Endothelial cell of umbilical vein (primary cell): ENCODE measurements around the gene AADAT. TPM values are rescaled to one million over a fixed set of nuclear protein-coding genes. Genes with fewer than 3 reads are reported as not detected.

Experiments used
- BruUV-seq: library from RNA; stranded (reverse); fragments of 400-500 nt; replicated peaks from 2 replicates; lab custom pipeline; 2021; lab: Mats Ljungman, UMichigan
- CTCF ChIA-PET: fragments of 300-600, 350-600 bp; sonication (Branson Sonifier 250); formaldehyde crosslinking; loops from one replicate; lab custom pipeline; 2021; ENCODE audit warnings: antibody characterized with exemption, inconsistent platforms; lab: Charles Lee
- POLR2A ChIA-PET: fragments of 300-600, 350-600 bp; sonication (Branson Sonifier 250); formaldehyde crosslinking; loops from one replicate; lab custom pipeline; 2021; ENCODE audit warnings: antibody characterized with exemption, inconsistent platforms; lab: Charles Lee
- DNase-seq: peaks from one replicate; pipeline ENCODE4 v3.0.0-alpha.2; 2011; ENCODE audit warnings: low read depth, low spot score
- FAIRE-seq: peaks from 2 replicates; lab custom pipeline; 2011; peaks lifted over from hg19 to GRCh38; lab: Jason Lieb, UNC
- H2AFZ ChIP-seq: 2 replicates; pipeline ENCODE4 v1.6.0; 2012; ENCODE audit warnings: low read depth, low read length, control low read depth, inconsistent platforms
- H3K27ac ChIP-seq: 2 replicates; pipeline ENCODE4 v1.5.1; 2011; ENCODE audit warnings: low read depth, mild to moderate bottlenecking, control low read depth, low read length, moderate library complexity; ENCODE audit not compliant: insufficient read depth
- H3K27me3 ChIP-seq, 2 experiments: 2 replicates each; pipeline versions ENCODE4 v1.6.0 to v1.6.1; 2011; ENCODE audit warnings: low read length in 2 of 2, mixed read lengths in 1 of 2; ENCODE audit not compliant: control insufficient read depth in 2 of 2, insufficient read depth in 2 of 2
- H3K36me3 ChIP-seq, 2 experiments: 2 replicates in 1 of 2; 3 replicates in 1 of 2; pipeline ENCODE4 v1.5.1; 2011; ENCODE audit warnings: low read length in 2 of 2, mild to moderate bottlenecking in 1 of 2, moderate library complexity in 1 of 2; ENCODE audit not compliant: control insufficient read depth in 2 of 2, insufficient read depth in 2 of 2; ENCODE audit errors: extremely low read depth in 1 of 2
- H3K4me1 ChIP-seq: 3 replicates; pipeline ENCODE4 v1.5.1; 2011; ENCODE audit warnings: mild to moderate bottlenecking, low read length; ENCODE audit not compliant: control insufficient read depth, insufficient read depth; ENCODE audit errors: extremely low read depth
- H3K4me2 ChIP-seq: 2 replicates; pipeline ENCODE4 v1.6.1; 2011; ENCODE audit warnings: low read length, control low read depth, mixed read lengths; ENCODE audit not compliant: insufficient read depth
- H3K4me3 ChIP-seq, 3 experiments: fragments of 200-600 bp in 1 of 3; sonication (generic), shearing (Covaris generic) in 1 of 3; replicated peaks in 1 of 3; 2 replicates each; pipeline ENCODE4 v1.5.1; 2011 to 2016; ENCODE audit warnings: control low read depth in 3 of 3, low read length in 3 of 3, mild to moderate bottlenecking in 2 of 3, inconsistent platforms in 1 of 3, low read depth in 1 of 3, moderate library complexity in 1 of 3; ENCODE audit not compliant: insufficient read depth in 1 of 3
- H3K79me2 ChIP-seq: 2 replicates; pipeline ENCODE4 v1.6.0; 2012; ENCODE audit warnings: low read length, inconsistent platforms; ENCODE audit not compliant: control insufficient read depth, insufficient read depth
- H3K9ac ChIP-seq: replicated peaks from 2 replicates; pipeline ENCODE3; 2011; ENCODE audit warnings: low read length, control low read depth; ENCODE audit not compliant: insufficient read depth; ENCODE audit errors: extremely low read depth
- H3K9me1 ChIP-seq: replicated peaks from 3 replicates; pipeline ENCODE4 v1.6.0; 2011; ENCODE audit warnings: mild to moderate bottlenecking, low read length; ENCODE audit not compliant: control insufficient read depth, insufficient read depth; ENCODE audit errors: extremely low read depth
- H3K9me3 ChIP-seq: replicated peaks from 2 replicates; pipeline ENCODE4 v1.5.1; 2012; ENCODE audit warnings: low read length, inconsistent platforms; ENCODE audit not compliant: control insufficient read depth, insufficient read depth
- H4K20me1 ChIP-seq: replicated peaks from 2 replicates; pipeline ENCODE3; 2011; ENCODE audit warnings: mild to moderate bottlenecking, low read length; ENCODE audit not compliant: control insufficient read depth, insufficient read depth; ENCODE audit errors: extremely low read depth
- CTCF ChIP-seq, 2 donors: IDR thresholded peaks; 1 replicate in 1 of 2; 2 replicates in 1 of 2; pipeline ENCODE4 v1.5.1; 2011; ENCODE audit warnings: low read length in 2 of 2, mild to moderate bottlenecking in 2 of 2, moderate library complexity in 2 of 2, control low read depth in 1 of 2, inconsistent platforms in 1 of 2, low read depth in 1 of 2; ENCODE audit not compliant: insufficient read depth in 1 of 2; ENCODE audit errors: extremely low read depth in 1 of 2
- EZH2 ChIP-seq: IDR thresholded peaks from 2 replicates; pipeline ENCODE4 v1.6.1; 2012; ENCODE audit warnings: borderline replicate concordance, low read depth, mild to moderate bottlenecking, moderate library complexity, low read length, inconsistent platforms; ENCODE audit not compliant: severe bottlenecking
- FOS ChIP-seq: IDR thresholded peaks from 2 replicates; pipeline ENCODE4 v1.6.1; 2011; ENCODE audit warnings: mild to moderate bottlenecking, low read length, moderate library complexity, borderline replicate concordance; ENCODE audit not compliant: insufficient read depth
- GATA2 ChIP-seq: IDR thresholded peaks from 2 replicates; pipeline ENCODE4 v1.7.0; 2011; ENCODE audit warnings: low read depth, mild to moderate bottlenecking, moderate library complexity, mixed read lengths, low read length; ENCODE audit not compliant: insufficient read length, insufficient read depth
- JUN ChIP-seq: IDR thresholded peaks from 2 replicates; pipeline ENCODE4 v1.6.1; 2011; ENCODE audit warnings: borderline replicate concordance, low read depth; ENCODE audit not compliant: insufficient read length, insufficient read depth
- MAX ChIP-seq: IDR thresholded peaks from 2 replicates; pipeline ENCODE4 v1.6.1; 2011; ENCODE audit not compliant: insufficient read depth, insufficient read length
- MYC ChIP-seq: IDR thresholded peaks from one replicate; pipeline ENCODE4 v1.6.1; 2011; ENCODE audit warnings: mild to moderate bottlenecking, low read depth, low read length
- POLR2A ChIP-seq: IDR thresholded peaks from 2 replicates; pipeline ENCODE4 v1.6.1; 2012; ENCODE audit warnings: low read depth, mild to moderate bottlenecking, control low read depth, low read length
- POLR2AphosphoS5 ChIP-seq: IDR thresholded peaks from 2 replicates; pipeline ENCODE4 v1.6.1; 2012; ENCODE audit warnings: low read depth, mild to moderate bottlenecking, control low read depth, low read length, moderate library complexity; ENCODE audit not compliant: insufficient read depth
- dilution Hi-C: fragments of 300-500 bp; cut with MboI; formaldehyde crosslinking; loops from one replicate; pipeline ENCODE4 v1.15.0; 2019; ENCODE audit warnings: low sequenced_read_pairs; ENCODE audit not compliant: extremely low pct_ligation_motif_present
- intact Hi-C: fragments of 100-400 bp; cut with micrococcal nuclease; formaldehyde crosslinking; loops from one replicate; pipeline ENCODE4 v1.10.0; 2022
- polyA plus RNA-seq, 4 experiments: library from polyadenylated mRNA; depleted of rRNA in 3 of 4; stranded (reverse) in 3 of 4; unstranded in 1 of 4; fragments of >200 nt; gene quantifications; 2 replicates each; pipeline versions ENCODE4 v1.2.1 to v1.2.3, GENCODE V29; 2011 to 2012; ENCODE audit warnings: missing spikeins in 1 of 4
- total RNA-seq: library from RNA; stranded (reverse); gene quantifications from 2 replicates; pipeline ENCODE4 v1.2.3, GENCODE V29; 2021

The AADAT gene
- total and polyA plus RNA-seq, 2 donors (not counting 3 experiments of a cell fraction or from before 2014, with no cell fraction given) = 1.8 to 2.5 TPM

GRCh38 chr4:170017252-170017651 lies 72.5 kb downstream of the AADAT start:
- Histone ChIP-seq H3K4me3 (no peak overlapping the region), H3K4me1 (no peaks in the 10 kb centered on the region), H3K4me2 (no peak overlapping the region), H2AFZ (no peak overlapping the region), H3K27me3 (no peaks in the 10 kb centered on the region), H3K27ac (no peak overlapping the region), H3K9ac (no peak overlapping the region), H3K9me1 (no peaks in the 10 kb centered on the region), H3K36me3 (no peaks in the 10 kb centered on the region), H3K9me3 (no peaks in the 10 kb centered on the region), H4K20me1 (no peaks in the 10 kb centered on the region), H3K79me2 (no peaks in the 10 kb centered on the region)
- dilution Hi-C loops = no loop called here
- ChIA-PET POLR2A (no interaction called here), CTCF (no interaction called here)
- FAIRE-seq (no peak), DNase-seq (no peak)
- intact Hi-C loops = no loop called here
- TF ChIP-seq POLR2AphosphoS5 (no peak), EZH2 (no peak), GATA2 (no peak), MYC (no peak), POLR2A (no peak), JUN (no peak), CTCF (IDR thresholded peaks at IDR 0.05; ENCODE audit: extremely low read depth in 1 of 2, insufficient read depth in 1 of 2, low read depth in 1 of 2, low read length in 2 of 2) (no peak)
- BruUV-seq = no TSS peak

GRCh38 chr4:170015285-170015684 lies 74.5 kb downstream of the AADAT start:
- intact Hi-C loops = no loop called here
- FAIRE-seq = no peak

More at GRCh38 chr4:170015285-170015684, 74.5 kb downstream of the AADAT start:
- Histone ChIP-seq H3K4me1 (no peaks in the 10 kb centered on the region), H3K27me3 (no peaks in the 10 kb centered on the region), H3K36me3 (no peaks in the 10 kb centered on the region), H3K4me3 (no peak overlapping the region), H4K20me1 (no peaks in the 10 kb centered on the region), H3K79me2 (no peaks in the 10 kb centered on the region), H3K9ac (no peak overlapping the region), H3K9me3 (no peaks in the 10 kb centered on the region), H3K9me1 (no peaks in the 10 kb centered on the region), H2AFZ (no peak overlapping the region), H3K27ac (no peak overlapping the region), H3K4me2 (no peak overlapping the region)
- TF ChIP-seq MYC = no peak
- TF ChIP-seq EZH2 = no peak
- no peak for TF ChIP-seq FOS
- no peak for TF ChIP-seq MAX
- POLR2A ChIA-PET = no interaction called here
- CTCF ChIA-PET = no interaction called here
- dilution Hi-C loops = no loop called here
- no TSS peak for BruUV-seq
- DNase-seq = no peak
